Measurements from ENCODE around the gene RLF. TPM values are rescaled to one million over a fixed set of nuclear protein-coding genes. Genes with fewer than 3 reads are reported as not detected.

Gene RLF
- total RNA-seq, 2 donors from 2014 or later, result 7.5 to 9.2 TPM

- ATAC-seq (peak; percentile 5), DNase-seq (peak in 1 of 4 donors; percentile 17)
- Histone ChIP-seq H3K9me3 (no peaks in the 10 kb centered on the region), H3K36me3 (replicated peaks in 1 of 2; ENCODE audit: insufficient read depth in 1 of 2, low read depth in 2 of 2) (peaks cover 0 to 1% of the 10 kb centered on the region in 2 donors), H3K27ac (peak overlapping the region; percentile 89 to 97 (median 96)), H3K27me3 (no peaks in the 10 kb centered on the region), H3K4me1 (peaks cover 19% of the 10 kb centered on the region), H3K4me3 (peak overlapping the region; percentile 48 to 53)
- intact Hi-C loops (cut with DNase I), result no loop called here
- 0% methylated on average over 15 to 16 of the region's 16 CpGs for WGBS, 2 donors
- TF ChIP-seq CTCF (IDR thresholded peaks at IDR 0.05), result no peak
- TF ChIP-seq POLR2A (IDR thresholded peaks at IDR 0.05), result no peak
Measured at GRCh38 chr1:40257313-40257687, 96.1 kb downstream of the RLF start.

GRCh38 chr1:40257688-40258444 is 96.7 kb downstream of the RLF start, which contains the start of gene ZMPSTE24:
Gene ZMPSTE24, plus strand, starts transcription at chr1:40258236. Its CDS starts 36 bp downstream, at chr1:40258272.
- Histone ChIP-seq H3K4me3 (peak within 1 kb of the TSS; percentile 54 to 95), H3K27me3 (no peaks in the 10 kb centered on the region), H3K9me3 (no peaks in the 10 kb centered on the region), H3K27ac (peak within 1 kb of the TSS; percentile 89 to 97 (median 96)), H3K36me3 (replicated peaks in 1 of 2; ENCODE audit: insufficient read depth in 1 of 2, low read depth in 2 of 2) (peaks cover 0 to 4% of the 10 kb centered on the region in 2 donors), H3K4me1 (peaks cover 19% of the 10 kb centered on the region)
- DNase-seq (peak; percentile 95 to 98 (median 96)), ATAC-seq (peak; percentile 99)
- intact Hi-C loops (cut with DNase I), result no loop called here
- WGBS, 2 donors, result 0 to 1% methylated on average over 31 to 48 of the region's 48 CpGs
- TF ChIP-seq CTCF (IDR thresholded peaks at IDR 0.05) (peak in 1 of 7 experiments; percentile 1), POLR2A (IDR thresholded peaks at IDR 0.05) (peak; percentile 27 to 83 (median 72))

- Histone ChIP-seq H3K27me3 (no peaks in the 10 kb centered on the region), H3K4me3 (peak overlapping the region; percentile 54 to 95), H3K36me3 (replicated peaks in 1 of 2; ENCODE audit: insufficient read depth in 1 of 2, low read depth in 2 of 2) (peaks cover 0 to 4% of the 10 kb centered on the region in 2 donors), H3K4me1 (peaks cover 19% of the 10 kb centered on the region), H3K27ac (peak overlapping the region; percentile 65 to 97 (median 96)), H3K9me3 (no peaks in the 10 kb centered on the region)
- DNase-seq (no peak), ATAC-seq (no peak)
- intact Hi-C loops (cut with DNase I), result no loop called here
- no peak for TF ChIP-seq CTCF (IDR thresholded peaks at IDR 0.05)
- TF ChIP-seq POLR2A (IDR thresholded peaks at IDR 0.05), result no peak
- WGBS, 2 donors, result 0% methylated on average over 2 to 10 of the region's 10 CpGs
Measured at GRCh38 chr1:40258445-40258769, 97.2 kb downstream of the RLF start.

GRCh38 chr1:40264354-40264781 is 103.2 kb downstream of the RLF start:
- Histone ChIP-seq H3K27me3 (no peaks in the 10 kb centered on the region), H3K36me3 (replicated peaks in 1 of 2; ENCODE audit: insufficient read depth in 1 of 2, low read depth in 2 of 2) (peaks cover 0 to 4% of the 10 kb centered on the region in 2 donors), H3K4me3 (no peak overlapping the region), H3K4me1 (peaks cover 26% of the 10 kb centered on the region), H3K9me3 (no peaks in the 10 kb centered on the region), H3K27ac (no peak overlapping the region)
- 95 to 97% methylated on average over 3 of the region's 3 CpGs for WGBS, 2 donors
- intact Hi-C loops (cut with DNase I), result no loop called here
- no peak for TF ChIP-seq POLR2A (IDR thresholded peaks at IDR 0.05)
- no peak for TF ChIP-seq CTCF (IDR thresholded peaks at IDR 0.05)
- DNase-seq (no peak), ATAC-seq (no peak)

GRCh38 chr1:40265298-40265697 is 104.1 kb downstream of the RLF start:
- Histone ChIP-seq H3K9me3 (no peaks in the 10 kb centered on the region), H3K27me3 (no peaks in the 10 kb centered on the region), H3K36me3 (replicated peaks in 1 of 2; ENCODE audit: insufficient read depth in 1 of 2, low read depth in 2 of 2) (peaks cover 0 to 3% of the 10 kb centered on the region in 2 donors), H3K4me3 (no peak overlapping the region), H3K4me1 (peaks cover 21% of the 10 kb centered on the region), H3K27ac (no peak overlapping the region)
- DNase-seq (no peak), ATAC-seq (no peak)
- intact Hi-C loops (cut with DNase I), result no loop called here
- TF ChIP-seq CTCF (IDR thresholded peaks at IDR 0.05), result no peak
- no peak for TF ChIP-seq POLR2A (IDR thresholded peaks at IDR 0.05)

Measured in body of pancreas (tissue), 4 donors.